ENCODE measurements around the gene FBXL4. TPM values are rescaled to one million over a fixed set of nuclear protein-coding genes. Genes with fewer than 3 reads are reported as not detected.

Gene FBXL4
- total and polyA plus RNA-seq, 2 of the 8 experiments (the other 6 are each of a cell fraction or from before 2014, with no cell fraction given) = 6.9 to 13.8 TPM

- Histone ChIP-seq H2BK15ac (ENCODE audit: low read length) (no peak overlapping the region), H3K9me3 (ENCODE audit: insufficient read depth in 2 of 2, low read depth in 1 of 2, low read length in 1 of 2) (no peaks in the 10 kb centered on the region), H3K9ac (replicated peaks in 1 of 4; ENCODE audit: extremely low read depth in 1 of 4, low read depth in 3 of 4, low read length in 3 of 4) (no peak overlapping the region), H3K4me2 (ENCODE audit: insufficient read depth in 1 of 2, low read depth in 2 of 2, low read length in 2 of 2) (no peak overlapping the region), H4K8ac (ENCODE audit: extremely low read depth, insufficient read depth, low read length) (no peak overlapping the region), H2BK5ac (ENCODE audit: low read depth, low read length) (no peak overlapping the region), H3K4ac (replicated peaks; ENCODE audit: insufficient read length, low read depth, low read length) (no peak overlapping the region), H3K4me3 (ENCODE audit: extremely low read depth in 1 of 4, insufficient read depth in 2 of 4, low read depth in 3 of 4, low read length in 4 of 4) (no peak overlapping the region), H2AFZ (ENCODE audit: low read length) (no peak overlapping the region), H3K14ac (ENCODE audit: insufficient read length) (no peak overlapping the region), H3K56ac (replicated peaks; ENCODE audit: insufficient read length, low read depth, low read length) (no peak overlapping the region), H2BK12ac (ENCODE audit: low read depth, low read length) (no peak overlapping the region), H2BK20ac (ENCODE audit: low read length) (no peak overlapping the region), H2BK120ac (replicated peaks; ENCODE audit: low read depth, low read length) (no peak overlapping the region), H3K79me2 (ENCODE audit: control insufficient read depth in 1 of 2, insufficient read depth in 2 of 2, low read length in 2 of 2) (peaks cover 0 to 13% of the 10 kb centered on the region in 2 experiments; a peak in 1 of 4 replicates), H3K18ac (ENCODE audit: extremely low read depth, low read length) (no peak overlapping the region), H3K36me3 (ENCODE audit: control insufficient read depth in 2 of 4, insufficient read depth in 4 of 4, low read length in 3 of 4) (no peaks in the 10 kb centered on the region), H4K20me1 (replicated peaks in 1 of 2; ENCODE audit: control insufficient read depth in 1 of 2, insufficient read depth in 2 of 2, low read length in 2 of 2) (no peaks in the 10 kb centered on the region), H3K23ac (ENCODE audit: insufficient read length) (no peak overlapping the region), H3K4me1 (replicated peaks in 1 of 4; ENCODE audit: control insufficient read depth in 3 of 4, insufficient read depth in 4 of 4, low read length in 3 of 4) (peaks cover 0 to 8% (median 3%) of the 10 kb centered on the region in 4 experiments; a peak in 2 of 7 replicates), H3K27me3 (replicated peaks in 1 of 4; ENCODE audit: control insufficient read depth in 3 of 4, extremely low read depth in 1 of 4, insufficient read depth in 3 of 4, low read length in 3 of 4) (no peaks in the 10 kb centered on the region), H3K23me2 (ENCODE audit: low read depth, low read length) (no peaks in the 10 kb centered on the region; the same call in 1 of the 2 replicates), H3K27ac (ENCODE audit: low read depth, low read length) (no peak overlapping the region), H2AK5ac (ENCODE audit: low read depth, low read length) (no peak overlapping the region), H4K91ac (replicated peaks; ENCODE audit: insufficient read length, low read length) (no peak overlapping the region), H3K79me1 (ENCODE audit: low read depth, low read length) (no peaks in the 10 kb centered on the region), H4K5ac (ENCODE audit: insufficient read length, low read depth, low read length) (no peak overlapping the region)
- no peak for FAIRE-seq
- 54% methylated on average over 7 of the region's 7 CpGs; no CpG with 5 or more reads in 1 of the 2 experiments for WGBS, 2 experiments (ENCODE audit: extremely low coverage in 1 of 2, insufficient coverage in 1 of 2, insufficient read length in 1 of 2, insufficient replicate concordance in 2 of 2, low coverage in 1 of 2, low lambda C conversion rate in 2 of 2, missing lambda C conversion rate in 1 of 2)
- DNase-seq (ENCODE audit: low read depth in 1 of 2, low spot score in 2 of 2) = no peak
- ChIA-PET CTCF (ENCODE audit: partially characterized antibody) (interaction anchor here (0.8 kb wide), 1 partner anchor 9 kb away, joined by 3 read pairs; no protein-coding TSS in a partner anchor), POLR2A (ENCODE audit: partially characterized antibody) (no interaction called here)
- TF ChIP-seq SIRT6 (IDR thresholded peaks at IDR 0.05; ENCODE audit: low read length) (no peak), TAF1 (IDR thresholded peaks at IDR 0.05; ENCODE audit: low read depth, low read length) (no peak), CEBPB (IDR thresholded peaks at IDR 0.05; ENCODE audit: low read depth, low read length) (no peak), CHD2 (IDR thresholded peaks at IDR 0.05; ENCODE audit: low read length) (no peak), NRF1 (IDR thresholded peaks at IDR 0.05; ENCODE audit: low read depth, low read length) (no peak), ASH2L (IDR thresholded peaks at IDR 0.05; ENCODE audit: low read length) (no peak), BCL11A (IDR thresholded peaks at IDR 0.05; ENCODE audit: low read depth in 2 of 2, low read length in 2 of 2) (no peak), RXRA (IDR thresholded peaks at IDR 0.05; ENCODE audit: insufficient read depth, low read depth, low read length) (no peak), POLR2AphosphoS5 (IDR thresholded peaks at IDR 0.05; ENCODE audit: low read depth, low read length) (no peak), PHF8 (conservative IDR thresholded peaks at IDR 0.05; ENCODE audit: low read depth, low read length) (no peak), RBBP5 (IDR thresholded peaks at IDR 0.05; ENCODE audit: borderline replicate concordance, low read depth, low read length) (no peak), JUN (IDR thresholded peaks at IDR 0.05; ENCODE audit: low read depth, low read length) (no peak)
- TF ChIP-seq, protein P1, sequence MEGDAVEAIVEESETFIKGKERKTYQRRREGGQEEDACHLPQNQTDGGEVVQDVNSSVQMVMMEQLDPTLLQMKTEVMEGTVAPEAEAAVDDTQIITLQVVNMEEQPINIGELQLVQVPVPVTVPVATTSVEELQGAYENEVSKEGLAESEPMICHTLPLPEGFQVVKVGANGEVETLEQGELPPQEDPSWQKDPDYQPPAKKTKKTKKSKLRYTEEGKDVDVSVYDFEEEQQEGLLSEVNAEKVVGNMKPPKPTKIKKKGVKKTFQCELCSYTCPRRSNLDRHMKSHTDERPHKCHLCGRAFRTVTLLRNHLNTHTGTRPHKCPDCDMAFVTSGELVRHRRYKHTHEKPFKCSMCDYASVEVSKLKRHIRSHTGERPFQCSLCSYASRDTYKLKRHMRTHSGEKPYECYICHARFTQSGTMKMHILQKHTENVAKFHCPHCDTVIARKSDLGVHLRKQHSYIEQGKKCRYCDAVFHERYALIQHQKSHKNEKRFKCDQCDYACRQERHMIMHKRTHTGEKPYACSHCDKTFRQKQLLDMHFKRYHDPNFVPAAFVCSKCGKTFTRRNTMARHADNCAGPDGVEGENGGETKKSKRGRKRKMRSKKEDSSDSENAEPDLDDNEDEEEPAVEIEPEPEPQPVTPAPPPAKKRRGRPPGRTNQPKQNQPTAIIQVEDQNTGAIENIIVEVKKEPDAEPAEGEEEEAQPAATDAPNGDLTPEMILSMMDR (IDR thresholded peaks at IDR 0.05; ENCODE audit: control extremely low read depth in 1 of 3, insufficient read depth in 1 of 3, low read depth in 1 of 3, low read length in 3 of 3) = no peak
These were observed 15.4 kb downstream of the FBXL4 start for GRCh38 chr6:98932381-98932780.

Data from H1 (cell line).